NCI-H748 (cell line): ENCODE measurements around the gene TBC1D2B.
"Not testable (repeated sequence)": the region's sequence is repeated elsewhere in the genome, so short reads cannot be mapped to it uniquely, and the experiment has no call there.

Experiments
- DNase-seq: peaks from one replicate; lab custom pipeline; 2025; ENCODE audit not compliant: unreplicated experiment; lab: John Stamatoyannopoulos, UW

The TBC1D2B gene

GRCh38 chr15:77991029-77991406 lies 86.5 kb downstream of the TBC1D2B start:
- no peak for DNase-seq

GRCh38 chr15:77989296-77990143 lies 88.0 kb downstream of the TBC1D2B start:
- DNase-seq = no peak

- DNase-seq = no peak
These were observed 88.9 kb downstream of the TBC1D2B start for GRCh38 chr15:77988347-77989295.

GRCh38 chr15:77987765-77988136 lies 89.8 kb downstream of the TBC1D2B start:
- not testable (repeated sequence) for DNase-seq

- no peak for DNase-seq
These were observed 90.4 kb downstream of the TBC1D2B start for GRCh38 chr15:77986891-77987764.

- no peak for DNase-seq
These were observed 91.5 kb downstream of the TBC1D2B start for GRCh38 chr15:77985931-77986480.

GRCh38 chr15:77985031-77985930 lies 92.2 kb downstream of the TBC1D2B start:
- DNase-seq = no peak

GRCh38 chr15:77984446-77984861 lies 93.1 kb downstream of the TBC1D2B start:
- no peak for DNase-seq

GRCh38 chr15:77983708-77984445 lies 93.6 kb downstream of the TBC1D2B start:
- DNase-seq = no peak

GRCh38 chr15:77983091-77983707 lies 94.3 kb downstream of the TBC1D2B start:
- no peak for DNase-seq

- no peak for DNase-seq
These were observed 95.4 kb downstream of the TBC1D2B start for GRCh38 chr15:77982127-77982490.

GRCh38 chr15:77981281-77982126 lies 96.0 kb downstream of the TBC1D2B start:
- no peak for DNase-seq

- DNase-seq = not testable (repeated sequence)
These were observed 96.8 kb downstream of the TBC1D2B start for GRCh38 chr15:77980674-77981073.

- no peak for DNase-seq
These were observed 97.4 kb downstream of the TBC1D2B start for GRCh38 chr15:77980098-77980497.

GRCh38 chr15:77979157-77979556 lies 98.4 kb downstream of the TBC1D2B start:
- DNase-seq = not testable (repeated sequence)

- DNase-seq = not testable (repeated sequence)
These were observed 98.8 kb downstream of the TBC1D2B start for GRCh38 chr15:77978759-77979145.

- not testable (repeated sequence) for DNase-seq
These were observed 99.4 kb downstream of the TBC1D2B start for GRCh38 chr15:77977903-77978758.
